ENCODE measurements around the gene SARM1. TPM values are rescaled to one million over a fixed set of nuclear protein-coding genes. Genes with fewer than 3 reads are reported as not detected.

SARM1 gene
- total RNA-seq, 4 donors from 2014 or later, result 5.3 to 24.4 (median 17.2) TPM

DNA sequence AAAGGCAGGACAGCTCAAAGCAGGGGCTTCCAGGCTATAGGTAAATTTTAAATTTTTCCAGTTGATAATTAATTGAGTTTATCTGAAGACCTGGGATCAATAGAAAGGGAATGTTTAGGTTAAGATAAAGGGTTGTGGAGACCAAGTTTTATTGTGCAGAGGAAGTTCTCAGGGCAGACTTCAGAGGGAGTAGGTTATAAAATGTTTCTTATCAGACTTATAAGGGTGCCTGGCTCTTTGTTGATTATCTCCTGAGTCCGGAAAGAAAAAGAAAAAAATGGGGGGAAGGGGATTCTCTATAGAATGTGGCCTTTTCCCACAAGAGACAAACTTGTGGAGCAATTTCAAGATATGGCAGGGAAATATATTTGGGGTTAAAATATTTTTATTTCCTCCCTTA is 18.6 kb downstream of the SARM1 start:
- Histone ChIP-seq H3K4me1 (no peaks in the 10 kb centered on the region), H3K27me3 (no peaks in the 10 kb centered on the region), H3K4me3 (no peak overlapping the region), H3K27ac (no peak overlapping the region), H3K9me3 (no peaks in the 10 kb centered on the region), H3K36me3 (no peaks in the 10 kb centered on the region)
- TF ChIP-seq POLR2A (IDR thresholded peaks at IDR 0.05), result no peak
- TF ChIP-seq, protein P1, sequence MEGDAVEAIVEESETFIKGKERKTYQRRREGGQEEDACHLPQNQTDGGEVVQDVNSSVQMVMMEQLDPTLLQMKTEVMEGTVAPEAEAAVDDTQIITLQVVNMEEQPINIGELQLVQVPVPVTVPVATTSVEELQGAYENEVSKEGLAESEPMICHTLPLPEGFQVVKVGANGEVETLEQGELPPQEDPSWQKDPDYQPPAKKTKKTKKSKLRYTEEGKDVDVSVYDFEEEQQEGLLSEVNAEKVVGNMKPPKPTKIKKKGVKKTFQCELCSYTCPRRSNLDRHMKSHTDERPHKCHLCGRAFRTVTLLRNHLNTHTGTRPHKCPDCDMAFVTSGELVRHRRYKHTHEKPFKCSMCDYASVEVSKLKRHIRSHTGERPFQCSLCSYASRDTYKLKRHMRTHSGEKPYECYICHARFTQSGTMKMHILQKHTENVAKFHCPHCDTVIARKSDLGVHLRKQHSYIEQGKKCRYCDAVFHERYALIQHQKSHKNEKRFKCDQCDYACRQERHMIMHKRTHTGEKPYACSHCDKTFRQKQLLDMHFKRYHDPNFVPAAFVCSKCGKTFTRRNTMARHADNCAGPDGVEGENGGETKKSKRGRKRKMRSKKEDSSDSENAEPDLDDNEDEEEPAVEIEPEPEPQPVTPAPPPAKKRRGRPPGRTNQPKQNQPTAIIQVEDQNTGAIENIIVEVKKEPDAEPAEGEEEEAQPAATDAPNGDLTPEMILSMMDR (IDR thresholded peaks at IDR 0.05), result no peak
- intact Hi-C loops (cut with DNase I; ENCODE audit: low total_unique reads), result no loop called here
- DNase-seq, result no peak

DNA sequence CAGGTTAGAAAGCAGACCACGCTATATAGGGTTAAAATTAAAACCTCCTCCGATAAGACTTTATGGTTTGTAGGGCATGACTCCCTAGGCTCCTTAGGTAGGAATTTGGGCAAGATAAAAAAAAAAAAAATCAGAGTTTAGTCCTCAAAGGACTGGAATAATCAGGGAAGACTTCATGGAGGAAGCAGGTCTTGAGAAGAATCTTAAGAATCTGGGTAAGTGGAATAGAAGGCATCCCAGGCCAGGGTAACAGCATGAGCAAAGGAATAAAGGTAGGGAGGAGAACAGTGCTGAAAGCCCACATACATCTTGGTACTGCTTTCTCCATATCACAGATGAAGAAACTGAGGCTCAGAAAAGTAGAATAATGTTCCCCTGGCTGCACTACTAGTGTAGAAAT is 19.1 kb downstream of the SARM1 start:
- Histone ChIP-seq H3K9me3 (no peaks in the 10 kb centered on the region), H3K4me3 (no peak overlapping the region), H3K27ac (no peak overlapping the region), H3K27me3 (no peaks in the 10 kb centered on the region), H3K4me1 (no peaks in the 10 kb centered on the region), H3K36me3 (no peaks in the 10 kb centered on the region)
- no peak for DNase-seq
- TF ChIP-seq POLR2A (IDR thresholded peaks at IDR 0.05), result no peak
- TF ChIP-seq, protein P1 (IDR thresholded peaks at IDR 0.05), result no peak
- intact Hi-C loops (cut with DNase I; ENCODE audit: low total_unique reads), result no loop called here

DNA sequence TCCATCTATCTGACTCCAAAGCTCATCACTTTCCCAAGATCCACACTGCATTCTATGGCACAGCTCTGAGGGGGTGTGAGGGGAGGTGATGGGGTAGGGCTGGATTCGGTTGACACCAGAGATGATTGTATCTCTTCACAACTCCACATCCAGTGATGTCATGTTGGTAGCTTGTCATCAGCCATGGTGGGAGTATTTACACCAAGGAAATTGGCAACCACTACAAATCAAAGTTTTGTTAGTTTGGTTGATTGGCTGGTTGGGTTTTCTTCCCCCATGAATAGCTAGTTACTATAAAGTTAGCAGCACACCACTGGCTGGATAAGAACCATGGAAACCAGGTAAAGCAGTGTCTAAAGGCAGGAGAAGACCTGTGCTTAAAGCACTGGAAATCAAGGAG is 19.5 kb downstream of the SARM1 start:
- no peak for DNase-seq
- no peak for TF ChIP-seq POLR2A (IDR thresholded peaks at IDR 0.05)
- TF ChIP-seq, protein P1 (IDR thresholded peaks at IDR 0.05), result no peak
- Histone ChIP-seq H3K27ac (no peak overlapping the region), H3K4me3 (no peak overlapping the region), H3K4me1 (no peaks in the 10 kb centered on the region), H3K27me3 (no peaks in the 10 kb centered on the region), H3K36me3 (no peaks in the 10 kb centered on the region), H3K9me3 (no peaks in the 10 kb centered on the region)
- intact Hi-C loops (cut with DNase I; ENCODE audit: low total_unique reads), result no loop called here

DNA sequence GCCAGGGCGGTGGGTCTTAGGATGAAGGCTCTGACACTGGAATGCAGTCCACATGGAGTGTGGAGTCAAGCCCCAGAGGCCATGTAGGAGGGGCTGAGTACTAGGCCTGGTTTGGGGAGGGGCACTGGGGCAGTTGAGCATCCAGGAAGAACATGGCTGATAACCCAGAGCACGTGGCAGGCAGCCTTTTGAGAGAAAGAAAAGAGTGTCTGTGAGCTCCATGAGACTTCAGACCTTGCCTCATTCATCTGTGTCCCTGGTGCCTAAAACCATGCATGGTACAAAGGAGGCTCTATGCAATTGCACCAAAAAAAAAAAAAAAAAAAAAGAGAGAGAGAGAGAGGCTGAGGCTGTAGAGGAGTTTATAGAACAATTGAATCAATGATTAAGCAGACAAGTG is 19.9 kb downstream of the SARM1 start:
- Histone ChIP-seq H3K4me3 (no peak overlapping the region), H3K27me3 (no peaks in the 10 kb centered on the region), H3K27ac (no peak overlapping the region), H3K36me3 (no peaks in the 10 kb centered on the region), H3K4me1 (no peaks in the 10 kb centered on the region), H3K9me3 (no peaks in the 10 kb centered on the region)
- intact Hi-C loops (cut with DNase I; ENCODE audit: low total_unique reads), result no loop called here
- no peak for TF ChIP-seq POLR2A (IDR thresholded peaks at IDR 0.05)
- TF ChIP-seq, protein P1 (IDR thresholded peaks at IDR 0.05), result no peak
- DNase-seq, result no peak

DNA sequence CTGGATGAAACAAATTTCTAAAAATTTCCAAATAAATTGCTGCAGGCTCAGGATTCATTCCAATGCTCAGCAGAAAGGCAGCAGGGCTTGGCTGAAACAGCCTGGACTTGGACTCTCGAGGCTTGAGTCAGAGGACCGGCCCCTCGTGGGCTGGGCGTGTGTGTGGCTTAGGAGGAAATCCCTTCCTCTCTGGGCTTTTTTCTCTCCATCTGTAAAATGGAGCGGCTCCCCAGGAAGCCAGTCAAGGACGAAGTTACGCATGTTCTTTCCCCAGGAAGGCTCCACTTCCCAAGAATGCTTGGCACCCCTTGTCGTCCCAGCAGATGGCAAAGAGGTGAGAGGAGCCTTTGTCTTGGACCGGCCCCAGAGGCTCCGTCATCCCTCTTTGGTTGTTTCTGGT is 21.0 kb downstream of the SARM1 start:
- no peaks in the 10 kb centered on the region for H3K27me3 ChIP-seq
- H3K36me3 ChIP-seq, result no peaks in the 10 kb centered on the region
- intact Hi-C loops (cut with DNase I; ENCODE audit: low total_unique reads), result no loop called here
- TF ChIP-seq POLR2A (IDR thresholded peaks at IDR 0.05), result no peak
- TF ChIP-seq, protein P1 (IDR thresholded peaks at IDR 0.05), result no peak
- no peaks in the 10 kb centered on the region for H3K4me1 ChIP-seq
- H3K4me3 ChIP-seq, result no peak overlapping the region
- no peaks in the 10 kb centered on the region for H3K9me3 ChIP-seq
- no peak overlapping the region for H3K27ac ChIP-seq
- no peak for DNase-seq
